GM18873 (cell line): ENCODE data around the gene GDF10.

Experiments used
- ATAC-seq: cut with Tn5 transposase; IDR thresholded peaks from one replicate; pipeline ENCODE4 v1.9.1; 2021; ENCODE audit warnings: mild to moderate bottlenecking, moderate library complexity, moderate number of reproducible peaks; ENCODE audit not compliant: unreplicated experiment, low FRiP score

Gene GDF10, protein sequence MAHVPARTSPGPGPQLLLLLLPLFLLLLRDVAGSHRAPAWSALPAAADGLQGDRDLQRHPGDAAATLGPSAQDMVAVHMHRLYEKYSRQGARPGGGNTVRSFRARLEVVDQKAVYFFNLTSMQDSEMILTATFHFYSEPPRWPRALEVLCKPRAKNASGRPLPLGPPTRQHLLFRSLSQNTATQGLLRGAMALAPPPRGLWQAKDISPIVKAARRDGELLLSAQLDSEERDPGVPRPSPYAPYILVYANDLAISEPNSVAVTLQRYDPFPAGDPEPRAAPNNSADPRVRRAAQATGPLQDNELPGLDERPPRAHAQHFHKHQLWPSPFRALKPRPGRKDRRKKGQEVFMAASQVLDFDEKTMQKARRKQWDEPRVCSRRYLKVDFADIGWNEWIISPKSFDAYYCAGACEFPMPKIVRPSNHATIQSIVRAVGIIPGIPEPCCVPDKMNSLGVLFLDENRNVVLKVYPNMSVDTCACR

GRCh38 chr10:47299611-47300428 lies at the start of gene GDF10:
Gene GDF10, plus strand, starts transcription at chr10:47300197. Its CDS starts 455 bp downstream, at chr10:47300652.
- ATAC-seq: no peak

DNA sequence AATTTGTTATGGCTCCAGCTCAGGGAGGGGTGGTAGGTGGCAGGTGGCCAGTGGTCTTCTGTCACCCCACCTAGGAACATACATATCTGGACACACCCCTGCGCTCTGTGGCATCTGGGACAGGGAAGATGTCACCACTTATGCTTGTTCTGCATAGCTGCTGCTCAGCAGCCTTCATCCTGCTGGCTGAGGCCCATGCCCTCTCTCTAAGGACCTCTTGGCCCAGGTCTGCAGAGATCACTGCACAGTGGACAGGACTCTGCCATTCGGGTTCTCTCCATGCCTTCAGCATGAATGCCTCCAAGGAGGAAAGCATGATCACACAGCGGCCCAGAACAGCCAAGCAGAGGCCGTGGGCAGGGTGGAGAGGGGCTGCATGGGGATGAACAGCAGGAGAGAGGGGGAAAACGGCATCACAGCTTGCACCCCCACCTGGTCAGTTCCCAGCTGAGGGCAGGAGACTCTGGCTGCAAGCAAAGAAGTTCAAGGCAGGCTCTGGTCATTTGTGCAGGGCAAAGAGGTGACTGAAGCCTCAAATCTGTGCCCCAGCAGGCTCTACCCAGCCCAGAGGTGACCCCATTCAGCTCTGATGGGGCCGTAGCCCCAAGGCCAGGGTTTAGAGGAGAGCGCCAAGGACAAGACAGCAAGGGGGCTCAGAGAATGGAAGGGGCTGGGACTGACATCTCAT lies 47.8 kb upstream of the GDF10 start:
- ATAC-seq: no peak

- ATAC-seq: no peak
Measured at GRCh38 chr10:47253030-47253637, 46.9 kb upstream of the GDF10 start.

DNA sequence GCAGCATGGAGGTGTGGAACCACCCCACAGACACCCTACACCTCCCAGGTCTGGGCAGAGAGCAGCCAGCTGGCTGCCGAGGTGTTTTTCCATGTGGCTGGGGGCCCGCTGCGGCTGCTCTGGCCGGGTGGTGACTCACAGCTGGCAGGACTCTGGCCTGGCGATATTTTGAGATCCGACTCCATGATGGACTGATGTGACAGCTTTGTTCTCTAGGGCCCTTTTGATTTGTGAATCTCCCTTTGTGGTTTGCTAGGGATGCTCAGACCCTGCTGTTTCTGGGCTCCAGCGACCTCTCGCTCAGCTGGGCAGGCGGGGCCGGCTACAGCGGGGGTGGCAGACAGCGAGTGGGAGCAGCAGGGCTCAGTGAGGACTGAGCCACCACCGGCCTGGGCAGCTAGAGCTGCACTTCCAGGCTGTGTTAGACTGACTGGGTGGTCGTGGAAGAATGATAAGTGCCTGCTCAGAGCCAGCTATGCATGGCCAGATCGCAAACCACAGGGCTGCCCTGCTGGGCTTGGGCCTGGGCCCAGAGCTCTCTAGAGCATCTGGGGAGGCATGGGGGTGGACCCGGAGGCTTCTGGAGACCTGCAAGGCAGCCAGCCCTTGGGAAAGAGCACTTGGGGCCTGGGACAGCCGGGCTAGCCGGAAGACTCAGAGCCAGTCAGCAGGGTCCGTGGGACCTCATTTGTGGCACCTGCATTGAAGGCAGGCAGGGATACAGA lies 46.2 kb upstream of the GDF10 start:
- no peak for ATAC-seq

DNA sequence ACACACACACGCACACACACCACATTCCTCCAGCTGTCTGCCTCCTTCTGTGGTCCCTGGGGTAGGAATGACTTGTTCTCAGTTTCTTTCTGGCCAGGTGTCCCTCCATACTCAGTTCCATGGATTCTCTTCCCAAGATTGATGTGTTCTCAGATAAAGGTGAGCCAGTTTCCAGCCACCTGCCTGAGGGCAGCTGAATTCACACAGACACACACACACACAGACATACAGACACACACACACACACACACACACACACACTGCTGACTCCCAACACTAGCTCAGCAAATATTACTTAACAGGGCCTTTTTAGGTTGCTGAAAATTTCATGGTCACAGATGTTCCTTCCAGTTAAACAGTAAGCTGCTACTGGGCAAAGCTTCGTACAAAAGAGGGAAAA lies 45.4 kb upstream of the GDF10 start:
- ATAC-seq: no peak

GRCh38 chr10:47255033-47255813 lies 44.8 kb upstream of the GDF10 start:
- ATAC-seq: no peak

GRCh38 chr10:47255866-47256265 lies 44.1 kb upstream of the GDF10 start:
- no peak for ATAC-seq

DNA sequence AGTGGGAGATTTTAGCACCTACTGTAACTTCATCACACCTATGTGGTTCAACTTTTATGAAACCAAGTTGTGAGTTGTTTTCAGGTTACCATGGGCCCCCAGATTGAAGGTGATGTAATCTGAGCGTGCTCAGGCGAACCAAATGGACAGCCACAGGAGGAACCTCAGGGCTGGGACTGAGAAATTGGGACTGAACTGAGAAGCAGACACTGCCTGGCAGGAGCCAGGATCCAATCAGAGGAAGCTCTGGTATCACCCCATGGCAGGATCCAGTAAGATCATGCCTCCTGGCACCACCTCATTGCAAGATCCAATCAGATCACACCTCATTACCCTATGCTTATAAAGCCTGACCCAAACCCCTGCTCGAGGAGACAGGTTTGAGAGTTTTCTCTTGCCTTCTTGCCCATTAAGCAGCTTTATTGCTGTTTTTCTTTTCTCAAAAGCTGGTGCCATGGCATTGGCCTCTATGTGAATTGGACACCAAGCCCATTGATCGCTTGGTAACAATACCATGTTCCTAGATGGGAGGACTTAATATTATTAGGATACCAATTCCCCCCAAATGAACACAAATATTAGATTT lies 43.2 kb upstream of the GDF10 start:
- no peak for ATAC-seq

DNA sequence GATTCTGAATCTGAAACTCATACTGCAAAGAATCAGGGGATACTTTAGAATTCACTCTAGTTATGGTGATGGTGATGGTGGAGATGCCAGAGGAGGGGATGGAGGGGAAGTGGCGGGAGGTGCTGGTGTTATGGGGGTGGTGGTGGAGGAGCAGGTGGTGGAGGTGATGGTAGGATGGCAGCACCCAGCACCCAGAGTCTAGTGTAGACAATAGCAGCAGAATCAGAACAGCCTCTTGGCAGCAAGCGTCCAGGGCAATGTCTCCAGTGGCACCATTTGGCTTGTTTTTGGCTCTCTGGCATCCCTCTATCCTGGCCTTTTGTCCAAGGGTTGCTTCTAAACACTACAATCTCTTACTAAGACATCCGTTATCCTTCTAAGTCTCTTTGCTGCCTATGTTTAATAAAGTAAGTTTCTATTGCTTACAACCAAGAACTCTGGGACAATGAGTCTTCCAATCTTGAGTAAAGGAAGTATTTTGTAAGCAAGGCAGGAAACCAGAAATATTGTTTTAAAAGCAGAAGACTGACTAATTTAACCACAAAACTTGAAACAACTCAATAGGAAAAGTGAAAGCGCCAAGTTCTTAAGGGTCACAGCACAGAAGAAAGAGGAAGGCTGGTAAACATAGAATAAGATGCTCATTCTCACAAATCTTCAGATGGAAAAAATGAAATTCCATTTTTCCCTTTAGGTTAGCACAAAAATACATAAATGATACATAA lies 42.4 kb upstream of the GDF10 start:
- no peak for ATAC-seq

GRCh38 chr10:47258921-47259320 lies 41.1 kb upstream of the GDF10 start:
- ATAC-seq: no peak

GRCh38 chr10:47259466-47259865 lies 40.5 kb upstream of the GDF10 start:
- ATAC-seq: no peak

GRCh38 chr10:47260505-47261111 lies 39.4 kb upstream of the GDF10 start:
- ATAC-seq: no peak

- ATAC-seq: peak; percentile 98
Measured at GRCh38 chr10:47261121-47261520, 38.9 kb upstream of the GDF10 start.

- no peak for ATAC-seq
Measured at GRCh38 chr10:47261556-47261955, 38.4 kb upstream of the GDF10 start.

- no peak for ATAC-seq
Measured at GRCh38 chr10:47262606-47263533, 37.1 kb upstream of the GDF10 start.

DNA sequence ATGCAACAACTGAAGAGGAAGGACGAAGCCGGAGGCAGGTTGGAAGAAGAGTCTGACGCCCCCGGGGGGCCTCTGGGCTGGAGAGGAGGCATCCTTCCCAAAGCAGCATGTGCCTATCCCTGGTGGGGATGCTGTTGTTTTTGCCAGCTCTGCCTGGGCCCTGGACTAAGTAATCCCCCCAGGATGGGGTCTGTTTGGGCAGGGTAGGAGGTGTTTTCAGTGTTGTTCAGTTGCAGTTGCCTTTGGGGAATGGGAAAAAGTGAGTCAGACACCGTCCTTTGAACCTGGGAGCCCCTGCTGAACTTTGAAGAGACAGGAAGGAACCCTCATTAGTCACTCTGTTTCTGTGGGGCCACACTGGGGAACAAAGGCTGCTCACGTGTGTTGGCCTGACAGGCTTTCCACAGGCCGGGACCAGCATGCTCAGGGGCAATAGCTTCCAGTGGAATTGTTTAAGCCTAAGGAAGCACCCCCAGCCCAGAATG lies 35.2 kb upstream of the GDF10 start:
- no peak for ATAC-seq
